ENCODE measurements around the gene NUMB.

DNA sequence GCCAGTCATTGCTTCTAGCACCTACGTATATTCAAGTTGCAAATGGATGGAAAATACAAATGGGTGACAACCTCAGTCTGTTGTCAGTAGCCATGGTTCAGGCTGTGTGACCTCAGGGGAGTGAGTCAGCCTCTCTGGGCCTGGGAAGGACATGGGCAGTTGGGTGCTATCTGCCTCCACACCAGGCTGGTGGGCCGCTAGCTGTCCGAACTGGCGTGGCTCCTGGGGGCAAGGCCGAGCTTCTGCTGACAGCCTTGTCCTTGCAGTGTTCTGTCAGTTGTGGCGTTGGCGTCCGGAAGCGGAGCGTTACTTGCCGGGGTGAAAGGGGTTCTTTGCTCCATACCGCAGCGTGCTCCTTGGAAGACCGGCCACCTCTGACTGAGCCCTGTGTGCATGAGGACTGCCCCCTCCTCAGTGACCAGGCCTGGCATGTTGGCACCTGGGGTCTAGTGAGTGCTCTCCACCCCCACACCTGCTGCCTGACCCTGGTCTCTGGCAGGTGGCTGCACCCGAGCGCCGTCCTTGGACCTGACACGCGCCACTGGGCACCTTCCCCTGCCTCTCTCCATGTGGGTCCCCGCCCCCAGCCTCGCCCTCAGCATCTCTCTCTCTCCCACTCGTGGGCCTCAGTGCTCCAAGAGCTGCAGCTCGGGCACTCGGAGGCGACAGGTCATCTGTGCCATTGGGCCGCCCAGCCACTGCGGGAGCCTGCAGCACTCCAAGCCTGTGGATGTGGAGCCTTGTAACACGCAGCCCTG lies 203.9 kb downstream of the NUMB start:
- no peak for TF ChIP-seq SMC3 (IDR thresholded peaks at IDR 0.05; ENCODE audit: low read depth, low read length)
- TF ChIP-seq POLR2A (IDR thresholded peaks at IDR 0.05; ENCODE audit: low read depth, low read length), result no peak
- TF ChIP-seq, protein P1, sequence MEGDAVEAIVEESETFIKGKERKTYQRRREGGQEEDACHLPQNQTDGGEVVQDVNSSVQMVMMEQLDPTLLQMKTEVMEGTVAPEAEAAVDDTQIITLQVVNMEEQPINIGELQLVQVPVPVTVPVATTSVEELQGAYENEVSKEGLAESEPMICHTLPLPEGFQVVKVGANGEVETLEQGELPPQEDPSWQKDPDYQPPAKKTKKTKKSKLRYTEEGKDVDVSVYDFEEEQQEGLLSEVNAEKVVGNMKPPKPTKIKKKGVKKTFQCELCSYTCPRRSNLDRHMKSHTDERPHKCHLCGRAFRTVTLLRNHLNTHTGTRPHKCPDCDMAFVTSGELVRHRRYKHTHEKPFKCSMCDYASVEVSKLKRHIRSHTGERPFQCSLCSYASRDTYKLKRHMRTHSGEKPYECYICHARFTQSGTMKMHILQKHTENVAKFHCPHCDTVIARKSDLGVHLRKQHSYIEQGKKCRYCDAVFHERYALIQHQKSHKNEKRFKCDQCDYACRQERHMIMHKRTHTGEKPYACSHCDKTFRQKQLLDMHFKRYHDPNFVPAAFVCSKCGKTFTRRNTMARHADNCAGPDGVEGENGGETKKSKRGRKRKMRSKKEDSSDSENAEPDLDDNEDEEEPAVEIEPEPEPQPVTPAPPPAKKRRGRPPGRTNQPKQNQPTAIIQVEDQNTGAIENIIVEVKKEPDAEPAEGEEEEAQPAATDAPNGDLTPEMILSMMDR (conservative IDR thresholded peaks at IDR 0.05; ENCODE audit: low read depth, low read length), result no peak
- no peak for TF ChIP-seq MAFK (IDR thresholded peaks at IDR 0.05; ENCODE audit: low read depth, low read length)
- no peak for TF ChIP-seq MAZ (IDR thresholded peaks at IDR 0.05; ENCODE audit: borderline replicate concordance, low read depth, low read length)
- TF ChIP-seq NFE2L2 (IDR thresholded peaks at IDR 0.05; ENCODE audit: low read depth, low read length), result no peak

All from IMR-90 (cell line).